T1000 (cell line): ENCODE data around the gene PEAK3.
A peak's percentile ranks its signal among the peaks of the same experiment; 100 is the strongest.
"Not testable (repeated sequence)": the region's sequence is repeated elsewhere in the genome, so short reads cannot be mapped to it uniquely, and the experiment has no call there.

Experiments used
- DNase-seq: peaks from one replicate; lab custom pipeline; 2025; ENCODE audit warnings: mixed read lengths; lab: John Stamatoyannopoulos, UW

PEAK3 gene

GRCh38 chr19:2288818-2289713 lies 7.1 kb upstream of the PEAK3 start:
- no peak for DNase-seq

GRCh38 chr19:2288338-2288817 lies 6.4 kb upstream of the PEAK3 start:
- DNase-seq = no peak

GRCh38 chr19:2287585-2288337 lies 5.8 kb upstream of the PEAK3 start:
- no peak for DNase-seq

GRCh38 chr19:2286402-2287140 lies 4.6 kb upstream of the PEAK3 start:
- no peak for DNase-seq

GRCh38 chr19:2283835-2284507 lies 2.0 kb upstream of the PEAK3 start:
- no peak for DNase-seq

- no peak for DNase-seq
Measured at GRCh38 chr19:2282862-2283237, 875 bp upstream of the PEAK3 start.

- DNase-seq = not testable (repeated sequence)
Measured at GRCh38 chr19:2281265-2282061, 512 bp downstream of the PEAK3 start.

GRCh38 chr19:2280633-2281264 lies 1.2 kb downstream of the PEAK3 start:
- DNase-seq = no peak

- no peak for DNase-seq
Measured at GRCh38 chr19:2278459-2279158, 3.4 kb downstream of the PEAK3 start.

- DNase-seq = no peak
Measured at GRCh38 chr19:2277138-2277537, 4.8 kb downstream of the PEAK3 start.

GRCh38 chr19:2276429-2276986 lies 5.5 kb downstream of the PEAK3 start:
- no peak for DNase-seq

GRCh38 chr19:2275588-2276428 lies 6.2 kb downstream of the PEAK3 start:
- DNase-seq = no peak

GRCh38 chr19:2274931-2275535 lies 6.9 kb downstream of the PEAK3 start:
- no peak for DNase-seq

GRCh38 chr19:2274185-2274711 lies 7.7 kb downstream of the PEAK3 start:
- DNase-seq = no peak

- peak; percentile 78 for DNase-seq
Measured at GRCh38 chr19:2273356-2274184, 8.4 kb downstream of the PEAK3 start.

- DNase-seq = peak; percentile 65
Measured at GRCh38 chr19:2271234-2272103, 10.5 kb downstream of the PEAK3 start.
